Mesendoderm (in vitro differentiated cells): ENCODE results near the gene COL7A1.

Source experiments
- DNase-seq: peaks from one replicate; pipeline ENCODE4 v3.0.0; 2013
- H2AK5ac ChIP-seq: 2 replicates; pipeline ENCODE4 v1.6.1; 2013; ENCODE audit warnings: low read length, inconsistent platforms
- H2BK120ac ChIP-seq: 2 replicates; pipeline ENCODE4 v1.6.1; 2013; ENCODE audit warnings: low read depth, mild to moderate bottlenecking, low read length, moderate library complexity, mixed read lengths
- H2BK15ac ChIP-seq: replicated peaks from 2 replicates; pipeline ENCODE4 v1.6.1; 2013; ENCODE audit warnings: low read depth, mild to moderate bottlenecking, moderate library complexity
- H2BK5ac ChIP-seq: 2 replicates; pipeline ENCODE4 v1.6.1; 2013; ENCODE audit warnings: low read length, inconsistent platforms
- H3K18ac ChIP-seq: 2 replicates; pipeline ENCODE4 v1.6.1; 2013; ENCODE audit warnings: mild to moderate bottlenecking, low read length, mixed read lengths
- H3K23ac ChIP-seq: one replicate; pipeline ENCODE4 v1.6.1; 2013; ENCODE audit warnings: low read length
- H3K27ac ChIP-seq: 2 replicates; pipeline ENCODE4 v1.5.1; 2013; ENCODE audit warnings: low read depth, mild to moderate bottlenecking, inconsistent platforms, low read length, moderate library complexity
- H3K27me3 ChIP-seq: 2 replicates; pipeline ENCODE4 v1.6.1; 2013; ENCODE audit warnings: low read length, control low read depth, mild to moderate bottlenecking, inconsistent platforms; ENCODE audit not compliant: insufficient read depth, poor library complexity
- H3K36me3 ChIP-seq: 2 replicates; pipeline ENCODE4 v1.6.1; 2013; ENCODE audit warnings: low read length, inconsistent platforms; ENCODE audit not compliant: control insufficient read depth, insufficient read depth
- H3K4ac ChIP-seq: one replicate; pipeline ENCODE4 v1.6.1; 2013; ENCODE audit warnings: low read depth, mild to moderate bottlenecking, low read length, moderate library complexity
- H3K4me1 ChIP-seq: 2 replicates; pipeline ENCODE4 v1.6.1; 2013; ENCODE audit warnings: low read depth, low read length, inconsistent platforms; ENCODE audit not compliant: control insufficient read depth
- H3K4me2 ChIP-seq: 2 replicates; pipeline ENCODE4 v1.6.1; 2013; ENCODE audit warnings: low read length
- H3K4me3 ChIP-seq: 2 replicates; pipeline ENCODE4 v1.5.1; 2013; ENCODE audit warnings: mild to moderate bottlenecking, low read length
- H3K56ac ChIP-seq: one replicate; pipeline ENCODE4 v1.6.1; 2013; ENCODE audit warnings: low read length
- H3K79me1 ChIP-seq: 2 replicates; pipeline ENCODE4 v1.6.1; 2013; ENCODE audit warnings: low read length, inconsistent platforms
- H3K79me2 ChIP-seq: 2 replicates; pipeline ENCODE4 v1.6.1; 2013; ENCODE audit warnings: mild to moderate bottlenecking, low read length; ENCODE audit not compliant: control insufficient read depth, insufficient read depth
- H3K9ac ChIP-seq: 2 replicates; pipeline ENCODE4 v1.6.1; 2013; ENCODE audit warnings: low read length, inconsistent platforms
- H4K5ac ChIP-seq: one replicate; pipeline ENCODE4 v1.6.1; 2013; ENCODE audit warnings: low read length
- H4K8ac ChIP-seq: one replicate; pipeline ENCODE4 v1.6.1; 2013; ENCODE audit warnings: low read depth, mild to moderate bottlenecking, control low read depth, low read length, moderate library complexity
- WGBS: extraction: QIAGEN DNeasy Blood & Tissue Kit; methylation state at CpG from one replicate; pipeline ENCODE4 v1.1.7; 2013; ENCODE audit warnings: low lambda C conversion rate, missing lambda C conversion rate; ENCODE audit not compliant: insufficient coverage; ENCODE audit errors: extremely low coverage; 5-methylcytosine and 5-hydroxymethylcytosine counted together

Gene COL7A1

DNA sequence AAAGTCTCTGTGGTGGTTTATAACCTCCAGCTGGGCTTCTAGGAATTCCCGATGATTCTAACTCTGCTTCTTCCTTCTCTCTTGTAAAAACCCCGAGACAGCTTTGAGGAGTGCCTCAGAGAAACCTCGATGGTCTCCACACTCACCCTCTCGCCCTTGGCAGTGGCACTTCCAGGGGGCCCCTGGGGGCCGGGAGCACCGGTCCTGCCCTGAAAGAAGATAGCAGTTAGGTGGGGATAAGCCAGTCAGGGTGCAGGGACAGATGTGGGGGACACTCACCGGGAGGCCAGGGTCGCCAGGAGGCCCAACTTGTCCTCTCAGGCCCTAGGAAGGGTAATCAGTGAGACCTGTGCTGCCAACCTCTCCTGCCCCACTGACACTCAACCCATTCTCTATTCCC is 9.7 kb downstream of the COL7A1 start:
- no CpG with 5 or more reads among the region's 8 CpGs for WGBS
- Histone ChIP-seq H3K4me3 (no peak overlapping the region), H3K27ac (no peak overlapping the region), H3K23ac (no peak overlapping the region), H3K56ac (no peak overlapping the region), H2BK5ac (no peak overlapping the region), H3K36me3 (no peaks in the 10 kb centered on the region), H3K9ac (no peak overlapping the region), H3K4me1 (no peaks in the 10 kb centered on the region), H3K18ac (no peak overlapping the region), H3K79me2 (no peaks in the 10 kb centered on the region), H2AK5ac (no peak overlapping the region), H3K27me3 (no peaks in the 10 kb centered on the region), H4K5ac (no peak overlapping the region), H4K8ac (no peak overlapping the region), H2BK120ac (no peak overlapping the region), H2BK15ac (no peak overlapping the region), H3K4me2 (no peak overlapping the region), H3K79me1 (no peaks in the 10 kb centered on the region), H3K4ac (no peak overlapping the region)
- no peak for DNase-seq

DNA sequence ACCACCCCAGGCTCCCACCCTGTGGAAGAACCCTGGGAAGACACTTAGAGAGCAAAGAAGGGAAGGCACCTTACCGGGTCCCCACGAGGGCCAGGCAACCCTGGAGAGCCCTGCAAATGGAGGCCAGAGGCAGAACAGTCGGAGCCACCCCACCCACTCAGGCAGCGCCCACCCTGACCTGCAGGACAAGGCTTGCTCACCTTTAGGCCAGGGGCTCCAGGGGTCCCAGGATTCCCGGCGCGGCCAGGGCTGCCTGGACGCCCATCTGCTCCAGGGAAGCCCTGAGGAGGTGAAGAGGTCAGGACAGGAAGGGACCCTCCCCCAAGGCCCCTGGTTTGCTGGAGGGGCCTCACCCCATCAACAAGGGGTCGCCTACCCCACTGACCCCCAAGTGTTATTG is 10.3 kb downstream of the COL7A1 start:
- H3K23ac ChIP-seq: no peak overlapping the region
- H3K56ac ChIP-seq: no peak overlapping the region
- H4K8ac ChIP-seq: no peak overlapping the region
- no peak overlapping the region for H3K9ac ChIP-seq
- no peak overlapping the region for H4K5ac ChIP-seq
- no peaks in the 10 kb centered on the region for H3K79me2 ChIP-seq
- H3K36me3 ChIP-seq: no peaks in the 10 kb centered on the region
- H3K27ac ChIP-seq: no peak overlapping the region
- H3K4me2 ChIP-seq: no peak overlapping the region
- no peak overlapping the region for H2AK5ac ChIP-seq
- no peak overlapping the region for H2BK15ac ChIP-seq
- H3K79me1 ChIP-seq: no peaks in the 10 kb centered on the region
- no peak for DNase-seq
- no peak overlapping the region for H3K4ac ChIP-seq
- H3K27me3 ChIP-seq: no peaks in the 10 kb centered on the region
- H3K18ac ChIP-seq: no peak overlapping the region
- no CpG with 5 or more reads among the region's 9 CpGs for WGBS
- no peaks in the 10 kb centered on the region for H3K4me1 ChIP-seq
- no peak overlapping the region for H2BK5ac ChIP-seq
- H3K4me3 ChIP-seq: no peak overlapping the region
- no peak overlapping the region for H2BK120ac ChIP-seq

DNA sequence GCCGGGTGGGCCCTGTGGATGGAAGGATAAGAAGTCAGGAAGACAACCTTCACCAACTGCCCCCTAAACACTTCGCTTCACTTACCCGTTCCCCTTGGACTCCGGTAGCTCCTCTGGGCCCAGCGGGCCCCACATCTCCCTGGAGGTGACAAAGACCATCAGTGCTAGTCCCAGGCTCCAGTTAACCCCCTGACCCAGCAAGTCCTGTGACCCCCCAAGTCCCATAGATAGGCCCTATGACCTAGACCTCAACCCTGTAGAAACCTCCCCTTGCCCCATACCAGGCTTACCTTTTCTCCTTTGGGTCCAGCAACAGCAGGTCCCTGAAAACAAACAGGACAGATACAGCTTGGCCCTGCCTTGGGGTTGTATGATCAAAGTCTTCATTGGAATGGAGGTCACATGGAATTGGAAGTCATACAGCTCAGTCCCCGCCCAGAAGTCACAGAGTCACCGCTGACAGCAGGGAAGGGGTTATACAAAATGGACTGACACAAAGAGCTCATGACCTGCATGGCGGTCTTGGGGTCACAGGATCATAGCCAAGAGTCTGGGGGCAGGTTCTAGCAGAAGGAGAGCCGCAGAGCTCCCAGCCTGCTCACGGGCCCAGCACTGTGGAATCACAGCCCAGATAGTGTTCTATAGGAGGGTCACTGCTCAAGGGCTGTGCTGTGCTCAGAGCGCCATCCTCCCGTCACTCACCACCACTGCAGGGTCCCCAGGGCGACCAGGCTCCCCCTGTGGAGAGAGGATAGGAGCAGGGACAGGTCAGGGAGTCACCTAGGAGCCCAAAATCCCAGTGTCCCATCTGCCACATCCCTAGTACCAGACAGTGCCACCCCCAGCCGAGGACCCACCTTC is 13.3 kb downstream of the COL7A1 start:
- H3K56ac ChIP-seq: no peak overlapping the region
- WGBS: no CpG with 5 or more reads among the region's 14 CpGs
- DNase-seq: no peak
- H3K27ac ChIP-seq: no peak overlapping the region
- no peak overlapping the region for H3K4ac ChIP-seq
- H2BK120ac ChIP-seq: no peak overlapping the region
- H4K8ac ChIP-seq: no peak overlapping the region
- H3K79me2 ChIP-seq: no peaks in the 10 kb centered on the region
- H3K79me1 ChIP-seq: no peaks in the 10 kb centered on the region
- H3K27me3 ChIP-seq: no peaks in the 10 kb centered on the region
- H2BK15ac ChIP-seq: no peak overlapping the region
- H3K23ac ChIP-seq: no peak overlapping the region
- no peak overlapping the region for H3K4me2 ChIP-seq
- H3K18ac ChIP-seq: no peak overlapping the region
- no peak overlapping the region for H4K5ac ChIP-seq
- H2AK5ac ChIP-seq: no peak overlapping the region
- H3K4me3 ChIP-seq: no peak overlapping the region
- no peak overlapping the region for H2BK5ac ChIP-seq
- peaks cover 5% of the 10 kb centered on the region for H3K36me3 ChIP-seq
- H3K9ac ChIP-seq: no peak overlapping the region
- no peaks in the 10 kb centered on the region for H3K4me1 ChIP-seq

DNA sequence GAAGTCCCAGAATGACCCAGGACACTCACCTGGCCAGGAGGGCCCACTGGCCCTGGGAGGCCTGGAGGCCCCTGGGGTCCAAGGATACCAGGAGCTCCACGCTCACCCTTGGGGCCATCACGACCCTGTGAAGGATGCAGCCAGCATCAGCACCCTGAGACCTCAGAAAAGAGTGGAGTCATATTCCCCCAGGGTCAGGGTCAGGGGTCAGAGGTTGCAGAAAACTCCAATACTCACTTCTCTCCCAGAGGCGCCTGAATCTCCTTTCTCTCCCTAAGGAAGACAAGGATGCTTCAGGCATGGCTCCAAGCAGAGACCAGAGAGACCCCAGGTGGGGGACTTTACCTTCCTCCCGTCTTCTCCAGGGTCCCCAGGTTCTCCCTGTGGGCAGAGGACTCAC is 18.5 kb downstream of the COL7A1 start:
- DNase-seq: no peak
- H3K27ac ChIP-seq: no peak overlapping the region
- no peaks in the 10 kb centered on the region for H3K79me2 ChIP-seq
- no peak overlapping the region for H3K9ac ChIP-seq
- H2AK5ac ChIP-seq: no peak overlapping the region
- H3K18ac ChIP-seq: no peak overlapping the region
- H2BK5ac ChIP-seq: no peak overlapping the region
- H2BK15ac ChIP-seq: no peak overlapping the region
- no peaks in the 10 kb centered on the region for H3K79me1 ChIP-seq
- H4K5ac ChIP-seq: no peak overlapping the region
- H3K4ac ChIP-seq: no peak overlapping the region
- no peak overlapping the region for H3K56ac ChIP-seq
- H3K4me2 ChIP-seq: no peak overlapping the region
- WGBS: no CpG with 5 or more reads among the region's 4 CpGs
- H3K23ac ChIP-seq: no peak overlapping the region
- H2BK120ac ChIP-seq: no peak overlapping the region
- no peaks in the 10 kb centered on the region for H3K27me3 ChIP-seq
- H4K8ac ChIP-seq: no peak overlapping the region
- no peaks in the 10 kb centered on the region for H3K4me1 ChIP-seq
- peaks cover 5% of the 10 kb centered on the region for H3K36me3 ChIP-seq
- no peak overlapping the region for H3K4me3 ChIP-seq

DNA sequence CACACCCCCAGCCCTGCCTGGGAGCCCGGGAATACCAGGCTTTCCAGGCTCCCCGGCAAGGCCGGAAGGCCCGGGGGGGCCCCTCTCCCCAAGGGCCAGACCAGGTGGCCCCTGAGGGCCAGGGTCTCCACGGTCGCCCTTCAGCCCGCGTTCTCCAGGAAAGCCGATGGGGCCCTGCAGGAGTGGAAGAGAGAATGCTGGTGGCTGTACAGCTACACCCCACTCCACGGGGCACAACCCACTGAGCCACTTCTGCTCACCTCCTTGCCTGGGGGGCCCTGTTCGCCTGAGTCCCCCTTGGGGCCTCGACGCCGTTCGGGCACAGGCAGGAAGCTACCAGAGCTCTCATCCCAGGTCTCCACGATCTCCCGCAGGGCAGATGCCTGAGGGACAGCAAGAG is 19.8 kb downstream of the COL7A1 start:
- H3K27me3 ChIP-seq: no peaks in the 10 kb centered on the region
- H4K8ac ChIP-seq: no peak overlapping the region
- no peak for DNase-seq
- H3K4me3 ChIP-seq: no peak overlapping the region
- no peaks in the 10 kb centered on the region for H3K79me1 ChIP-seq
- H3K36me3 ChIP-seq: peaks cover 5% of the 10 kb centered on the region
- no peak overlapping the region for H3K4me2 ChIP-seq
- H3K56ac ChIP-seq: no peak overlapping the region
- no peak overlapping the region for H3K23ac ChIP-seq
- no peak overlapping the region for H3K18ac ChIP-seq
- no peak overlapping the region for H2BK120ac ChIP-seq
- H3K4me1 ChIP-seq: no peaks in the 10 kb centered on the region
- WGBS: no CpG with 5 or more reads among the region's 17 CpGs
- H4K5ac ChIP-seq: no peak overlapping the region
- no peaks in the 10 kb centered on the region for H3K79me2 ChIP-seq
- H2AK5ac ChIP-seq: no peak overlapping the region
- no peak overlapping the region for H2BK5ac ChIP-seq
- no peak overlapping the region for H3K27ac ChIP-seq
- H3K9ac ChIP-seq: no peak overlapping the region
- no peak overlapping the region for H2BK15ac ChIP-seq
- H3K4ac ChIP-seq: no peak overlapping the region
